HG02884 (cell line): Measurements from ENCODE around the gene ABLIM2.
"Not testable (repeated sequence)": the region's sequence is repeated elsewhere in the genome, so short reads cannot be mapped to it uniquely, and the experiment has no call there.

Source experiments
- ATAC-seq: cut with Tn5 transposase; IDR thresholded peaks from one replicate; pipeline ENCODE4 v1.9.1; 2021; ENCODE audit warnings: mild to moderate bottlenecking, moderate library complexity; ENCODE audit not compliant: unreplicated experiment

The ABLIM2 gene

GRCh38 chr4:7922466-7922865 lies 236.1 kb downstream of the ABLIM2 start:
- no peak for ATAC-seq

- ATAC-seq, result no peak
These were observed 239.6 kb downstream of the ABLIM2 start for GRCh38 chr4:7918981-7919380.

- ATAC-seq, result not testable (repeated sequence)
These were observed 240.4 kb downstream of the ABLIM2 start for GRCh38 chr4:7918187-7918586.

DNA sequence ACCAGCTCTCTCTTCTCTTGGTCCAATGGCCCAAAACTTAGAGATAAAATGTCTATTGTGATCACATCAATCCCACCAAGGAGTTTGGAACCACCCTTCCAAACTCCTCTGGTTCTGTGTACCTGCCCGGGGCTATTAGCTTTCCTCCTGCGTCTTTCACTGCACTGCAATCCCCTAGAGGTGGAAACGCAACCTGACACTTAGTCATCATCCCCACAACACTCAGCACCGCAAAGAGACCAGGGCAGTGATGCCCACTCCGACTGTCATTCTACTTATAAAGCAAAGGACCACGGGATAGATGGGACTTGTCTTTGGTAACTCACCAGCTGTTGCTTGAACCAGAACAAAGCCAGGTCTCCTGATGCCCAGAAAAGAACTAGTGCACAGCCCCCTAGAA lies 240.9 kb downstream of the ABLIM2 start:
- no peak for ATAC-seq

DNA sequence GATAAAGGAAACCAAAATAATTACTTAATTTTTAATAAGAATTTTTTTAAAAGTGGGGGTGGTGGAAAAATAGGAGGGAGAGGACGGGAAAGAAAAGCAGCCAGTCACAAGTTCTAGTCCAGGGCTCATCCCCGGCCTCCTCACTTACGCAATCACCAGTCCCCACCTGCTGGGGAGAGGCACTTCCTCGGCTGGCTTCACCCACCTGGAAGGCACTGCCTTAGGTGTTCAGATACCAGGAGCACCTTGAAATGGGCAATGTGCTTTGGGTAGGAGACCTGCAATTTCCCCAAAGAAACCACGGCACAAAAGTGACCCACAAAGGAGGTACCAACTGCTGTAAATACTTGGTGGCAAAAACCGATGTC lies 242.8 kb downstream of the ABLIM2 start:
- no peak for ATAC-seq
